Neutrophil (primary cell): ENCODE measurements around the gene VAC14.

Experiments used
- H3K27ac ChIP-seq: fragments of 200-600 bp; sonication (generic); 2 replicates; pipeline ENCODE4 v1.5.1; 2016; ENCODE audit warnings: mild to moderate bottlenecking, moderate library complexity
- H3K27me3 ChIP-seq: fragments of 200-600 bp; sonication (generic); 2 replicates; pipeline ENCODE4 v1.6.0; 2016; ENCODE audit warnings: mild to moderate bottlenecking
- H3K36me3 ChIP-seq: fragments of 200-600 bp; sonication (generic); 2 replicates; pipeline ENCODE4 v1.5.1; 2017
- H3K4me1 ChIP-seq, 2 experiments: fragments of 200-600 bp in 1 of 2; sonication (generic) in 1 of 2; 1 replicate in 1 of 2; 2 replicates in 1 of 2; pipeline versions ENCODE4 v1.5.1 to v1.6.1; 2013 to 2016; ENCODE audit warnings: low read depth in 1 of 2, low read length in 1 of 2, mild to moderate bottlenecking in 1 of 2, moderate library complexity in 1 of 2; ENCODE audit not compliant: control insufficient read depth in 1 of 2, insufficient read depth in 1 of 2
- H3K4me3 ChIP-seq, 2 experiments: fragments of 200-600 bp in 1 of 2; sonication (generic) in 1 of 2; 1 replicate in 1 of 2; 2 replicates in 1 of 2; pipeline ENCODE4 v1.5.1; 2013 to 2016; ENCODE audit warnings: low read depth in 1 of 2, low read length in 1 of 2, mild to moderate bottlenecking in 1 of 2, moderate library complexity in 1 of 2
- H3K9me3 ChIP-seq: fragments of 200-600 bp; sonication (generic); 2 replicates; pipeline ENCODE4 v1.5.1; 2016
- CTCF ChIP-seq: fragments of 200-600 bp; sonication (generic); IDR thresholded peaks from 2 replicates; pipeline ENCODE4 v1.5.1; 2016; ENCODE audit warnings: antibody characterized with exemption

The VAC14 gene

GRCh38 chr16:70749681-70750601, 51.0 kb downstream of the VAC14 start:
- Histone ChIP-seq H3K4me3 (no peak overlapping the region), H3K4me1 (peaks cover 57 to 58% of the 10 kb centered on the region in 2 experiments), H3K36me3 (peaks cover 13% of the 10 kb centered on the region), H3K27me3 (no peaks in the 10 kb centered on the region), H3K9me3 (no peaks in the 10 kb centered on the region), H3K27ac (no peak overlapping the region)
- no peak for TF ChIP-seq CTCF

GRCh38 chr16:70749006-70749678, 51.8 kb downstream of the VAC14 start:
- Histone ChIP-seq H3K27me3 (no peaks in the 10 kb centered on the region), H3K4me1 (peaks cover 57 to 58% of the 10 kb centered on the region in 2 experiments), H3K27ac (no peak overlapping the region), H3K36me3 (peaks cover 9% of the 10 kb centered on the region), H3K4me3 (no peak overlapping the region), H3K9me3 (no peaks in the 10 kb centered on the region)
- TF ChIP-seq CTCF: no peak

GRCh38 chr16:70747703-70748631, 53.0 kb downstream of the VAC14 start:
- TF ChIP-seq CTCF: no peak
- peaks cover 51 to 53% of the 10 kb centered on the region in 2 experiments for H3K4me1 ChIP-seq
- H3K27ac ChIP-seq: no peak overlapping the region
- H3K9me3 ChIP-seq: no peaks in the 10 kb centered on the region
- peaks cover 20% of the 10 kb centered on the region for H3K36me3 ChIP-seq
- no peaks in the 10 kb centered on the region for H3K27me3 ChIP-seq
- no peak overlapping the region for H3K4me3 ChIP-seq

- no peak for TF ChIP-seq CTCF
- no peaks in the 10 kb centered on the region for H3K27me3 ChIP-seq
- peaks cover 40 to 42% of the 10 kb centered on the region in 2 experiments for H3K4me1 ChIP-seq
- no peak overlapping the region for H3K4me3 ChIP-seq
- H3K27ac ChIP-seq: no peak overlapping the region
- H3K36me3 ChIP-seq: peaks cover 31% of the 10 kb centered on the region
- no peaks in the 10 kb centered on the region for H3K9me3 ChIP-seq
Measured at GRCh38 chr16:70746708-70747424, 54.1 kb downstream of the VAC14 start.
